Kidney (tissue), 14 donors: ENCODE results near the gene PCDH17. TPM values are rescaled to one million over a fixed set of nuclear protein-coding genes. Genes with fewer than 3 reads are reported as not detected.

Experiments
- DNase-seq, 5 donors: peaks; one replicate each; pipeline ENCODE4 v3.0.0-alpha.2; 2013 to 2020
- FAIRE-seq: peaks from 2 replicates; lab custom pipeline; 2012; peaks lifted over from hg19 to GRCh38; lab: Jason Lieb, UNC
- H3K27ac ChIP-seq, 2 donors: one replicate each; pipeline ENCODE4 v1.7.0; 2013; ENCODE audit warnings: low read depth in 2 of 2, low read length in 2 of 2, inconsistent platforms in 1 of 2
- H3K27me3 ChIP-seq: one replicate; pipeline ENCODE4 v1.7.1; 2013; ENCODE audit warnings: low read length, inconsistent platforms; ENCODE audit not compliant: control insufficient read depth, insufficient read depth
- H3K36me3 ChIP-seq, 3 donors: one replicate each; pipeline versions ENCODE4 v1.7.0 to v1.7.1; 2013; ENCODE audit warnings: low read length in 3 of 3, control low read depth in 1 of 3, inconsistent platforms in 1 of 3; ENCODE audit not compliant: insufficient read depth in 3 of 3, control insufficient read depth in 2 of 3
- H3K4me1 ChIP-seq, 3 donors: one replicate each; pipeline versions ENCODE4 v1.7.0 to v1.7.1; 2013; ENCODE audit warnings: low read length in 3 of 3, inconsistent platforms in 1 of 3, low read depth in 1 of 3; ENCODE audit not compliant: control insufficient read depth in 2 of 3, insufficient read depth in 2 of 3
- H3K4me3 ChIP-seq, 3 donors: one replicate each; pipeline versions ENCODE4 v1.7.0 to v1.8.1; 2013; ENCODE audit warnings: low read length in 3 of 3, control low read depth in 1 of 3, inconsistent platforms in 1 of 3
- H3K9ac ChIP-seq, 3 donors: one replicate each; pipeline versions ENCODE4 v1.7.0 to v1.7.1; 2013; ENCODE audit warnings: low read length in 3 of 3, control low read depth in 1 of 3, inconsistent platforms in 1 of 3
- H3K9me3 ChIP-seq, 3 donors: one replicate each; pipeline versions ENCODE4 v1.7.0 to v1.7.1; 2013; ENCODE audit warnings: low read length in 3 of 3, control low read depth in 1 of 3, inconsistent platforms in 1 of 3; ENCODE audit not compliant: control insufficient read depth in 2 of 3, insufficient read depth in 1 of 3
- intact Hi-C: fragments of 100-400 bp; cut with DNase I; formaldehyde crosslinking; loops from one replicate; pipeline ENCODE4 v1.11.1; 2022
- polyA plus RNA-seq: library from polyadenylated mRNA; stranded (reverse); fragments of 350-450 nt; fragmentation: Illumina TruSeq; extraction: RNeasy Lipid Tissue Mini Kit (QIAGEN cat#74804); gene quantifications from one replicate; pipeline ENCODE4 v1.2.3, GENCODE V29; 2014; ENCODE audit warnings: low read depth, low replicate concordance; ENCODE audit not compliant: insufficient read depth
- total RNA-seq: library from RNA; stranded (reverse); fragmentation: NEBNext Ultra II Directional; extraction: Animal tissue kit (Norgen Biotek cat#: 25700); gene quantifications from one replicate; pipeline ENCODE4 v1.2.1, GENCODE V29; 2021
- TF ChIP-seq, protein P1 (sequence below): IDR thresholded peaks from 3 replicates; pipeline ENCODE4 v1.5.1; 2012; ENCODE audit warnings: mild to moderate bottlenecking, moderate library complexity, borderline replicate concordance; ENCODE audit not compliant: insufficient read depth; ENCODE audit errors: extremely low read depth
- donor health status: control.
- donor health status: control.
- donor health status: control.
- donor health status: control.
- donor health status: control.
- donor health status: DM: yes; HTN: yes; CAD: no.
- donor health status: Normal renal cell carcinoma (clear cell type).

The PCDH17 gene
- total and polyA plus RNA-seq, 2 donors from 2014 or later = 1.0 to 18.5 TPM

DNA sequence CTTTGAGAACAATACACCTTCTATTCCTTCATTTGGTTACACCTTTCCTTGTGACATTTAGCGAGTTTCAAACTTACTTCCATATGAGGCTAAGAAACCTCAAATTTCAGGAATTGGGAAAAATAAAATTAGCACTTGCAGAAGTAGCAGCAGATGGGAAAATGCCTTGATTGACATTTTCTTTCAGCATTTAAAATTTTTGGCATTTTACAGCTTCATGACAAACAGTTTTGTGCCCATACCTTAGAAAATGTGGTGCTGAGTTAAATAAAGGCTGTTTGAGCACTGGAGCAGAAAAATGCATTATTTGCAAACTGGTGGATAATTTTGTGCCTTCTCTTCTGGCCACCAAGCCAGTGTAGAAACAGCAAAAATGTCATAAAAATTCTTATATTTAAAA lies 95.4 kb downstream of the PCDH17 start:
- H3K27ac ChIP-seq = no peak overlapping the region
- no peaks in the 10 kb centered on the region for H3K27me3 ChIP-seq
- no peak for DNase-seq
- FAIRE-seq = no peak
- intact Hi-C loops = no loop called here
- H3K4me3 ChIP-seq = no peak overlapping the region
- no peak overlapping the region for H3K9ac ChIP-seq
- H3K9me3 ChIP-seq = no peaks in the 10 kb centered on the region
- TF ChIP-seq, protein P1, sequence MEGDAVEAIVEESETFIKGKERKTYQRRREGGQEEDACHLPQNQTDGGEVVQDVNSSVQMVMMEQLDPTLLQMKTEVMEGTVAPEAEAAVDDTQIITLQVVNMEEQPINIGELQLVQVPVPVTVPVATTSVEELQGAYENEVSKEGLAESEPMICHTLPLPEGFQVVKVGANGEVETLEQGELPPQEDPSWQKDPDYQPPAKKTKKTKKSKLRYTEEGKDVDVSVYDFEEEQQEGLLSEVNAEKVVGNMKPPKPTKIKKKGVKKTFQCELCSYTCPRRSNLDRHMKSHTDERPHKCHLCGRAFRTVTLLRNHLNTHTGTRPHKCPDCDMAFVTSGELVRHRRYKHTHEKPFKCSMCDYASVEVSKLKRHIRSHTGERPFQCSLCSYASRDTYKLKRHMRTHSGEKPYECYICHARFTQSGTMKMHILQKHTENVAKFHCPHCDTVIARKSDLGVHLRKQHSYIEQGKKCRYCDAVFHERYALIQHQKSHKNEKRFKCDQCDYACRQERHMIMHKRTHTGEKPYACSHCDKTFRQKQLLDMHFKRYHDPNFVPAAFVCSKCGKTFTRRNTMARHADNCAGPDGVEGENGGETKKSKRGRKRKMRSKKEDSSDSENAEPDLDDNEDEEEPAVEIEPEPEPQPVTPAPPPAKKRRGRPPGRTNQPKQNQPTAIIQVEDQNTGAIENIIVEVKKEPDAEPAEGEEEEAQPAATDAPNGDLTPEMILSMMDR = no peak
- H3K4me1 ChIP-seq = no peaks in the 10 kb centered on the region
- H3K36me3 ChIP-seq = no peaks in the 10 kb centered on the region

DNA sequence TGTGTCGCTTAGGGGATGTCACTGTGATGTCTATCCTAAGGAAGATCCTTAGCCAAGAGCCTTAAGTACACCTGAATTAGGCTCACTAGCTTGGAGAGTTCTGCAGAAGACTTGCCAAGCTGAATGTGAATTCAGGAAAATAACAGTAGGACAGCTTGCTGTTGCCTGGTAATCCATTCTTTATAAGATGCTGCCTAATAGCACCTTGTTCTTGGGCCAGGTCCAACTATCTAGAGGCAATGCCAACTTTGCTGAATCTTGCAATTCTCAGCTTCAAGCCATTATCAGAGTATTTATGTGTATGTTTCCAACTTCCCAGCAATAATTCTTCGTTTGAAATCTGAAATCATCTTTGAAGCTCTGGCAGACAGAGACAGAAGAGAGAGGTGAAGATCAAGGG lies 102.8 kb downstream of the PCDH17 start:
- FAIRE-seq (no peak), DNase-seq (no peak)
- no peak overlapping the region for H3K27ac ChIP-seq
- no peaks in the 10 kb centered on the region for H3K27me3 ChIP-seq
- TF ChIP-seq, protein P1 = no peak
- no peak overlapping the region for H3K9ac ChIP-seq
- no peak overlapping the region for H3K4me3 ChIP-seq
- H3K4me1 ChIP-seq = no peaks in the 10 kb centered on the region
- intact Hi-C loops = no loop called here
- H3K36me3 ChIP-seq = no peaks in the 10 kb centered on the region
- no peaks in the 10 kb centered on the region for H3K9me3 ChIP-seq

DNA sequence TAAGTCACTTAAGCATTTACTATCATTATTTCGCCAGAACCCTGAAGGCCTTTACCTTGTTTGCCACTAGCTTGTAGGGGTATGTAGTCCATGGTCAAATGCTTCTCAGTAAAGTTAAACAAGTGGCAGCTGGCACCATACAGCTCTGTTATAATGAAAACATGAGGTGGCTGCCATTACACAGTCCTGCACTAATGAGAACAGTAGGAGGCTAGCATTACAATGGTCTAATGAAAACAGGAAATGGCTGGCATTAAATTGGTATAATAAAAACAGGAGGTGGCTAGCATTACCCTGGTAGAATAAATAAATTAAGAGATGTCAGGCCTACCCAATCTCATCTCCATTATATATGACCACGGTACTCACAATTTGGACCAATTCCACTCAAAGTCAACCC lies 107.5 kb downstream of the PCDH17 start:
- Histone ChIP-seq H3K9ac (no peak overlapping the region), H3K27me3 (no peaks in the 10 kb centered on the region), H3K4me3 (no peak overlapping the region), H3K9me3 (no peaks in the 10 kb centered on the region), H3K27ac (no peak overlapping the region), H3K4me1 (no peaks in the 10 kb centered on the region), H3K36me3 (no peaks in the 10 kb centered on the region)
- TF ChIP-seq, protein P1 = no peak
- DNase-seq (peak in 1 of 5 donors; percentile 12), FAIRE-seq (no peak)
- intact Hi-C loops = no loop called here

DNA sequence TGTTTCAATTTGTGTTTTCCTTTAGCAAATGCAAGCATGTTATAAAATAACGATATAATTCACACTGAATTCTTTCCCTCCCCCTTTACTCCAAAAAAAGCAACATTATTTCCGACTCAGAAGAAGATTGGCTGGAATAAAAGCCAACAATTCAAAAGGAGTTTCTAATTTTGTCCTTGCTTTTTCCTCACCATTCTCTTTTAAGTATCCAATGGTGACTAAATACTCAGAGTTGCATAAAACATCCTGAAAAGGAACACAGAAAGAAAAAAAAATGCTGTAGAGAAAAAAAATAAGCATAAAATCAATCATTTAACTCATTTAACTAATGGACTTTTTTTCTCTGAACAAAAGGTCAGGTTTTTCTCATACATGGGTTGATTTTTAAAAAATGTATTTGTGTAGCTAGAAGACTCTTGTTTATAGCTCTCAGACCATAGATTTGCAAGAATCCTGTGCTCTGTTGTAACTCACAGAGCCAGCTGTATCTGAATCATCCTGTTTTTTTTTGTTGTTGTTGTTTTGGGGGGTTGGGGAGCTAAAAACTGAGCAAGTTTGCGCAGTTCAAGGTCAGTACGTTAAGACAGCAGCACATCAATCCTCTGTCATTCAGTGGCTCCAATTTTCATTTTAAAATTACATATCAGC lies 108.1 kb downstream of the PCDH17 start:
- Histone ChIP-seq H3K9ac (no peak overlapping the region), H3K9me3 (no peaks in the 10 kb centered on the region), H3K36me3 (no peaks in the 10 kb centered on the region), H3K4me1 (no peaks in the 10 kb centered on the region), H3K27me3 (no peaks in the 10 kb centered on the region), H3K27ac (no peak overlapping the region), H3K4me3 (no peak overlapping the region)
- intact Hi-C loops = no loop called here
- DNase-seq (peak in 1 of 5 donors; percentile 3), FAIRE-seq (no peak)
- TF ChIP-seq, protein P1 = no peak
